Ishikawa (cell line): Measurements from ENCODE around the gene FGFBP2.

Source experiments
- CEBPB ChIP-seq: IDR thresholded peaks from 2 replicates; pipeline ENCODE4 v1.6.1; 2012
- CREB1 ChIP-seq: IDR thresholded peaks from 2 replicates; pipeline ENCODE4 v1.6.1; 2012; ENCODE audit warnings: low read depth
- EGR1 ChIP-seq: IDR thresholded peaks from 2 replicates; pipeline ENCODE4 v1.6.1; 2012
- EP300 ChIP-seq: IDR thresholded peaks from 2 replicates; pipeline ENCODE4 v1.6.1; 2012; ENCODE audit warnings: borderline replicate concordance
- FOXM1 ChIP-seq: IDR thresholded peaks from 2 replicates; pipeline ENCODE4 v1.6.1; 2012; ENCODE audit warnings: low read depth, borderline replicate concordance
- NFIC ChIP-seq: IDR thresholded peaks from 2 replicates; pipeline ENCODE4 v1.6.1; 2012
- RAD21 ChIP-seq: IDR thresholded peaks from 2 replicates; pipeline ENCODE4 v1.6.1; 2012; ENCODE audit warnings: low read depth
- TAF1 ChIP-seq: IDR thresholded peaks from 2 replicates; pipeline ENCODE4 v1.6.1; 2012; ENCODE audit warnings: low read depth, mild to moderate bottlenecking
- TCF12 ChIP-seq: IDR thresholded peaks from 2 replicates; pipeline ENCODE4 v1.6.1; 2012; ENCODE audit warnings: low read depth
- TEAD4 ChIP-seq: IDR thresholded peaks from 2 replicates; pipeline ENCODE4 v1.6.1; 2012
- YY1 ChIP-seq: IDR thresholded peaks from 2 replicates; pipeline ENCODE4 v1.6.1; 2012; ENCODE audit warnings: low read depth
- ZBTB7A ChIP-seq: IDR thresholded peaks from 2 replicates; pipeline ENCODE4 v1.6.1; 2012; ENCODE audit warnings: low read depth
- TF ChIP-seq, protein P1 (sequence below): IDR thresholded peaks from 2 replicates; pipeline ENCODE4 v1.6.1; 2012
- TF ChIP-seq, protein P2 (sequence below): IDR thresholded peaks from 2 replicates; pipeline ENCODE4 v1.6.1; 2012; ENCODE audit warnings: low read depth, mild to moderate bottlenecking
- TF ChIP-seq, protein P3 (sequence below): IDR thresholded peaks from 2 replicates; pipeline ENCODE4 v1.6.1; 2012

Gene FGFBP2

DNA sequence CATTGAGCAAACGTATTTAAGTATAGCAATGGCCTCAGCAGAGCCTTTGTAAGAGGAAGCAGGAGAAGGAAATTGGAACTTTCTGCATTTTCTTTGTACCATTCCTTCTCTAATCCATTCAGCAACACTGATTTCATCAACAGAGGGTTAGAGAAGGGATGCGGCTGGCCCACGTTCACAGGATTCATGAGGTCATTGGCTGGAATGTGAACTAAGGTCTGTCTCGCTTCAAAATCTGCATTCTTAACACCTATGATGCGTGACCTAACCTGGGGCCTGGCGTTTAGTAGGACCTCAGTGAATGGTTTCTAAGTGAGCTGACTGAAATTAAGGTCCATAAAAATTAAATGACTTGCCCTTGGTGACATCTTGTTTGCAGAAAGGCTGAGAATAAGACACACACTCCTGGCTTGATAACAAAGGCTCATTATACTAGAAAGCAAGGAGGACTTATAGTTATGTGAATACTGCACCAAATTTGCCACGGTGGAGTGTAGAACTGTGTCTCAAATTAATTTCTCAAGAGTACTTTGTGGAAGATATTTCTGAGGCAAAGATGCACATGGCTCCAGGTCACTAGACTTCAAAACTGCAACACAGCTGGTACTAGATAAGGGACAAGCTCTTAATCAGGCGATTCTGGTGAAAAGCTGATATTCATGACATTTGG, 49.9 kb downstream of the FGFBP2 start:
- TF ChIP-seq, protein P1, sequence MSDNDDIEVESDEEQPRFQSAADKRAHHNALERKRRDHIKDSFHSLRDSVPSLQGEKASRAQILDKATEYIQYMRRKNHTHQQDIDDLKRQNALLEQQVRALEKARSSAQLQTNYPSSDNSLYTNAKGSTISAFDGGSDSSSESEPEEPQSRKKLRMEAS: peak; percentile 66; the same call in 1 of the 2 replicates
- TF ChIP-seq TEAD4 (peak; percentile 96), FOXM1 (peak; percentile 71; the same call in 1 of the 2 replicates), CEBPB (no peak), EGR1 (no peak), EP300 (peak; percentile 92), ZBTB7A (no peak), CREB1 (no peak), TAF1 (no peak), NFIC (peak; percentile 86), RAD21 (no peak), TCF12 (peak; percentile 86), YY1 (no peak)
- TF ChIP-seq, protein P2, sequence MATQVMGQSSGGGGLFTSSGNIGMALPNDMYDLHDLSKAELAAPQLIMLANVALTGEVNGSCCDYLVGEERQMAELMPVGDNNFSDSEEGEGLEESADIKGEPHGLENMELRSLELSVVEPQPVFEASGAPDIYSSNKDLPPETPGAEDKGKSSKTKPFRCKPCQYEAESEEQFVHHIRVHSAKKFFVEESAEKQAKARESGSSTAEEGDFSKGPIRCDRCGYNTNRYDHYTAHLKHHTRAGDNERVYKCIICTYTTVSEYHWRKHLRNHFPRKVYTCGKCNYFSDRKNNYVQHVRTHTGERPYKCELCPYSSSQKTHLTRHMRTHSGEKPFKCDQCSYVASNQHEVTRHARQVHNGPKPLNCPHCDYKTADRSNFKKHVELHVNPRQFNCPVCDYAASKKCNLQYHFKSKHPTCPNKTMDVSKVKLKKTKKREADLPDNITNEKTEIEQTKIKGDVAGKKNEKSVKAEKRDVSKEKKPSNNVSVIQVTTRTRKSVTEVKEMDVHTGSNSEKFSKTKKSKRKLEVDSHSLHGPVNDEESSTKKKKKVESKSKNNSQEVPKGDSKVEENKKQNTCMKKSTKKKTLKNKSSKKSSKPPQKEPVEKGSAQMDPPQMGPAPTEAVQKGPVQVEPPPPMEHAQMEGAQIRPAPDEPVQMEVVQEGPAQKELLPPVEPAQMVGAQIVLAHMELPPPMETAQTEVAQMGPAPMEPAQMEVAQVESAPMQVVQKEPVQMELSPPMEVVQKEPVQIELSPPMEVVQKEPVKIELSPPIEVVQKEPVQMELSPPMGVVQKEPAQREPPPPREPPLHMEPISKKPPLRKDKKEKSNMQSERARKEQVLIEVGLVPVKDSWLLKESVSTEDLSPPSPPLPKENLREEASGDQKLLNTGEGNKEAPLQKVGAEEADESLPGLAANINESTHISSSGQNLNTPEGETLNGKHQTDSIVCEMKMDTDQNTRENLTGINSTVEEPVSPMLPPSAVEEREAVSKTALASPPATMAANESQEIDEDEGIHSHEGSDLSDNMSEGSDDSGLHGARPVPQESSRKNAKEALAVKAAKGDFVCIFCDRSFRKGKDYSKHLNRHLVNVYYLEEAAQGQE: no peak
- TF ChIP-seq, protein P3, sequence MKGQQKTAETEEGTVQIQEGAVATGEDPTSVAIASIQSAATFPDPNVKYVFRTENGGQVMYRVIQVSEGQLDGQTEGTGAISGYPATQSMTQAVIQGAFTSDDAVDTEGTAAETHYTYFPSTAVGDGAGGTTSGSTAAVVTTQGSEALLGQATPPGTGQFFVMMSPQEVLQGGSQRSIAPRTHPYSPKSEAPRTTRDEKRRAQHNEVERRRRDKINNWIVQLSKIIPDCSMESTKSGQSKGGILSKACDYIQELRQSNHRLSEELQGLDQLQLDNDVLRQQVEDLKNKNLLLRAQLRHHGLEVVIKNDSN: no peak

DNA sequence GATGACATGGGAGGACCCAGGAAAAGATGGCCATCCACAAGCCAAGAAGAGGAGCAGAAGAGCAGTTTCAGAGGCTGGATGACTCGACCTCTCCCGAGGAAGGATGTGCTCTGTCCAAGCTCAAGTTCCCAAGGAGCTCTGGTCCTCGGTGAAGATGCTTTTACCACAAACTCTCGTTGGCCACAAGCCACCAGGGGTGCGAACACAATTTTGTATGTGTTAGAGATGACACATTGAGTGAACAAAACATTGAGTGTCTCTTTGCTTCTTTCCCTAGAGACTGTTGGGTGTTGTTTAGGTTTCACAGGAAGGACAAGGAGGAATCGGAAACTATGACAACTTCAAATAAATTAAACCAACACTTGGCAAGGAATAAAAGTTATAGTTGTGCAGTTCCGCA, 50.7 kb downstream of the FGFBP2 start:
- TF ChIP-seq NFIC: no peak
- no peak for TF ChIP-seq CEBPB
- TF ChIP-seq, protein P3: no peak
- TF ChIP-seq YY1: no peak
- no peak for TF ChIP-seq TCF12
- TF ChIP-seq EP300: no peak
- no peak for TF ChIP-seq EGR1
- no peak for TF ChIP-seq RAD21
- TF ChIP-seq, protein P1: no peak
- TF ChIP-seq, protein P2: no peak
